A549 (cell line): ENCODE measurements around the gene MED26. TPM values are rescaled to one million over a fixed set of nuclear protein-coding genes. Genes with fewer than 3 reads are reported as not detected.
A peak's percentile ranks its signal among the peaks of the same experiment; 100 is the strongest.

Source experiments
- ATAC-seq, 2 experiments: fragments of 200-7000 bp in 1 of 2; fragments of >200 bp in 1 of 2; cut with Nextera tagmentation in 1 of 2; cut with Tn5 transposase in 1 of 2; 3 replicates each; pipeline versions ENCODE4 v1.8.0 to v1.9.1; 2018 to 2020; ENCODE audit warnings: mild to moderate bottlenecking in 1 of 2, moderate library complexity in 1 of 2
- CTCF ChIA-PET: fragments of 300-600 bp; sonication (Branson Sonifier 250); formaldehyde crosslinking; extraction: SDS; loops from one replicate; lab custom pipeline; 2021; ENCODE audit warnings: antibody characterized with exemption, inconsistent platforms; lab: Yijun Ruan, JAX
- POLR2A ChIA-PET: fragments of 350-600 bp; formaldehyde crosslinking; extraction: SDS; loops from one replicate; lab custom pipeline; 2021; ENCODE audit warnings: antibody characterized with exemption, inconsistent platforms; lab: Yijun Ruan, JAX
- DNase-seq, 2 experiments: peaks; one replicate each; pipeline versions ENCODE4 v3.0.0 to v3.0.0-alpha.2; 2011 to 2016; ENCODE audit warnings: low read depth in 1 of 2, low spot score in 1 of 2
- FAIRE-seq: peaks from 2 replicates; lab custom pipeline; 2011; peaks lifted over from hg19 to GRCh38; lab: Jason Lieb, UNC
- H3K27ac ChIP-seq, 2 experiments: fragments of >200 bp; sonication (Bioruptor Twin); formaldehyde crosslinking; 3 replicates each; pipeline ENCODE4 v1.5.1; 2016 to 2017
- H3K4me1 ChIP-seq: fragments of >200 bp; sonication (Bioruptor Twin); formaldehyde crosslinking; 3 replicates; pipeline ENCODE4 v1.6.1; 2016
- H3K4me2 ChIP-seq: fragments of >200 bp; sonication (Bioruptor Twin); formaldehyde crosslinking; 3 replicates; pipeline ENCODE4 v1.6.1; 2016
- H3K4me3 ChIP-seq: fragments of >200 bp; sonication (Bioruptor Twin); formaldehyde crosslinking; 3 replicates; pipeline ENCODE4 v1.5.1; 2016
- H3K9me3 ChIP-seq: fragments of >200 bp; sonication (Bioruptor Twin); formaldehyde crosslinking; 3 replicates; pipeline ENCODE4 v1.6.1; 2016
- BHLHE40 ChIP-seq: IDR thresholded peaks from 2 replicates; pipeline ENCODE4 v1.6.1; 2012; ENCODE audit warnings: low read depth, low read length, inconsistent platforms
- CBX2 ChIP-seq: fragments of 200-600 bp; sonication (generic); IDR thresholded peaks from 2 replicates; pipeline ENCODE4 v1.6.1; 2016; ENCODE audit warnings: low read depth, mild to moderate bottlenecking, borderline replicate concordance
- EHF ChIP-seq: fragments of 250-450 bp; sonication (Bioruptor Pico); IDR thresholded peaks from 2 replicates; pipeline ENCODE4 v1.5.0; 2020; ENCODE audit warnings: mild to moderate bottlenecking
- ELK1 ChIP-seq: fragments of 150-350 bp; IDR thresholded peaks from 2 replicates; pipeline ENCODE4 v1.6.1; 2014; ENCODE audit warnings: low read depth, mild to moderate bottlenecking, low read length
- ESRRA ChIP-seq: fragments of 150-350 bp; IDR thresholded peaks from 2 replicates; pipeline ENCODE4 v1.6.1; 2014; ENCODE audit warnings: mild to moderate bottlenecking, low read length, borderline replicate concordance
- FOSB ChIP-seq: fragments of 250-450 bp; sonication (Bioruptor Pico); IDR thresholded peaks from 2 replicates; pipeline ENCODE4 v1.5.0; 2020; ENCODE audit warnings: mild to moderate bottlenecking, moderate library complexity
- HDAC2 ChIP-seq: fragments of 200-600 bp; sonication (generic); IDR thresholded peaks from 2 replicates; pipeline ENCODE4 v1.6.1; 2016
- HES2 ChIP-seq: fragments of >200 bp; sonication (Bioruptor Twin); formaldehyde crosslinking; IDR thresholded peaks from 2 replicates; pipeline ENCODE4 v1.6.1; 2016
- HEYL ChIP-seq: fragments of 250-450 bp; sonication (Bioruptor Pico); IDR thresholded peaks from 2 replicates; pipeline ENCODE4 v1.8.0; 2021; ENCODE audit warnings: mild to moderate bottlenecking, moderate library complexity
- HMGXB4 ChIP-seq: fragments of 250-450 bp; sonication (Bioruptor Pico); IDR thresholded peaks from 2 replicates; pipeline ENCODE4 v1.5.0; 2021; ENCODE audit warnings: mild to moderate bottlenecking, moderate library complexity, borderline replicate concordance
- HOXA7 ChIP-seq: fragments of 250-450 bp; sonication (Bioruptor Pico); IDR thresholded peaks from 2 replicates; pipeline ENCODE4 v1.5.0; 2020; ENCODE audit warnings: mild to moderate bottlenecking, moderate library complexity
- JUN ChIP-seq, 2 experiments: fragments of >200 bp; sonication (Bioruptor Twin); formaldehyde crosslinking; IDR thresholded peaks; 2 replicates in 1 of 2; 3 replicates in 1 of 2; pipeline ENCODE4 v1.6.1; 2016 to 2017
- KDM1A ChIP-seq: fragments of 200-600 bp; sonication (generic); IDR thresholded peaks from 2 replicates; pipeline ENCODE4 v1.6.1; 2016; ENCODE audit warnings: low read depth, mild to moderate bottlenecking
- KDM5A ChIP-seq: fragments of 200-600 bp; sonication (generic); IDR thresholded peaks from 2 replicates; pipeline ENCODE4 v1.6.1; 2016; ENCODE audit warnings: antibody characterized with exemption, mild to moderate bottlenecking
- MAFK ChIP-seq: fragments of 450-650 bp; IDR thresholded peaks from 2 replicates; pipeline ENCODE4 v1.6.1; 2014; ENCODE audit not compliant: partially characterized antibody
- MAX ChIP-seq: IDR thresholded peaks from 2 replicates; pipeline ENCODE4 v1.6.1; 2012
- PBX3 ChIP-seq: IDR thresholded peaks from 2 replicates; pipeline ENCODE4 v1.6.1; 2012
- PHF8 ChIP-seq: fragments of 200-600 bp; sonication (generic); IDR thresholded peaks from 2 replicates; pipeline ENCODE4 v1.6.1; 2016; ENCODE audit warnings: low read depth, mild to moderate bottlenecking, antibody characterized with exemption, moderate library complexity, borderline replicate concordance
- POLR2A ChIP-seq: IDR thresholded peaks from 2 replicates; pipeline ENCODE4 v1.6.1; 2012; ENCODE audit warnings: mild to moderate bottlenecking, low read length
- REST ChIP-seq: fragments of 200-600 bp; sonication (generic); IDR thresholded peaks from 2 replicates; pipeline ENCODE4 v1.6.1; 2016; ENCODE audit warnings: antibody characterized with exemption, mild to moderate bottlenecking, moderate library complexity
- ZFP36 ChIP-seq: fragments of 450-650 bp; IDR thresholded peaks from 2 replicates; pipeline ENCODE4 v1.6.1; 2014; ENCODE audit warnings: borderline replicate concordance; ENCODE audit not compliant: partially characterized antibody
- ZNF302 ChIP-seq: fragments of 250-450 bp; sonication (Bioruptor Pico); IDR thresholded peaks from 2 replicates; pipeline ENCODE4 v1.9.0; 2021; ENCODE audit warnings: inconsistent platforms, mild to moderate bottlenecking, moderate library complexity
- WGBS: methylation state at CpG from one replicate; pipeline ENCODE4 v1.1.6; 2017; ENCODE audit errors: missing lambda C conversion rate; 5-methylcytosine and 5-hydroxymethylcytosine counted together
- polyA plus RNA-seq, 4 experiments: library from polyadenylated mRNA; depleted of rRNA in 3 of 4; stranded (reverse); fragments of >200 nt; fragmentation: RNase III in 1 of 4; extraction: RNeasy Plus Mini Kit Qiagen cat#74134 plus additional on column Dnase treatment in 1 of 4; gene quantifications; 2 replicates in 3 of 4; 3 replicates in 1 of 4; pipeline ENCODE4 v1.2.3, GENCODE V29; 2011 to 2017

Gene MED26
- polyA plus RNA-seq, 2 of the 4 experiments (the other 2 are of a cell fraction): 2.4 to 3.6 TPM

GRCh38 chr19:16542045-16542909 lies 85.7 kb downstream of the MED26 start, which contains the start of gene CHERP (continued):
- TF ChIP-seq REST: peak; percentile 46
- peak; percentile 73 for TF ChIP-seq POLR2A
- TF ChIP-seq ELK1: 0 out of 2 replicates have a peak, but pooled peaks have one; percentile 25
- TF ChIP-seq, all 56 proteins: peak for 10

GRCh38 chr19:16541526-16542044 lies 86.4 kb downstream of the MED26 start:
- TF ChIP-seq MAFK: no peak
- no peak for TF ChIP-seq HOXA7 (CRISPR knock-in tag)
- TF ChIP-seq EHF (CRISPR knock-in tag): no peak
- no peak for TF ChIP-seq KDM5A
- TF ChIP-seq JUN (IDR thresholded peaks at IDR 0.05): no peak
- no peak for TF ChIP-seq PBX3
- no peak for TF ChIP-seq HES2
- ATAC-seq (peak; percentile 9 to 15; a peak in 3 of 6 replicates), DNase-seq (no peak), FAIRE-seq (no peak)
- Histone ChIP-seq H3K4me3 (peak overlapping the region; percentile 82), H3K4me2 (peak overlapping the region; percentile 89), H3K9me3 (no peaks in the 10 kb centered on the region), H3K4me1 (peaks cover 12% of the 10 kb centered on the region), H3K27ac (peak overlapping the region; percentile 95 to 98)
- CTCF ChIA-PET: interaction anchor here (0.5 kb wide), 1 partner anchor 217 kb away, joined by 3 read pairs; no protein-coding TSS in a partner anchor
- 2% methylated on average over 19 of the region's 29 CpGs for WGBS
- POLR2A ChIA-PET: interaction anchor here (0.5 to 1.1 kb wide), 2 partner anchors 10 to 21 kb away, joined by 3 read pairs; no protein-coding TSS in a partner anchor

GRCh38 chr19:16540948-16541347 lies 87.1 kb downstream of the MED26 start:
- Histone ChIP-seq H3K4me3 (peak overlapping the region; percentile 82), H3K4me1 (peaks cover 12% of the 10 kb centered on the region), H3K9me3 (no peaks in the 10 kb centered on the region), H3K4me2 (peak overlapping the region; percentile 89), H3K27ac (peak overlapping the region in 1 of 2 experiments; percentile 98; a peak in 3 of 6 replicates)
- WGBS: 79% methylated on average over 12 of the region's 12 CpGs
- POLR2A ChIA-PET: no interaction called here
- no peak for TF ChIP-seq KDM1A
- TF ChIP-seq JUN (IDR thresholded peaks at IDR 0.05): no peak
- CTCF ChIA-PET: no interaction called here
- DNase-seq (no peak), FAIRE-seq (no peak), ATAC-seq (no peak)

- FAIRE-seq (no peak), ATAC-seq (no peak)
- ChIA-PET CTCF (interaction anchor here (0.8 to 1.5 kb wide), 2 partner anchors 11 to 31 kb away, joined by 3 to 5 read pairs; no protein-coding TSS in a partner anchor), POLR2A (no interaction called here)
- over 99% methylated on average over 13 of the region's 13 CpGs for WGBS
- no peak overlapping the region for H3K4me3 ChIP-seq
- H3K4me1 ChIP-seq: peaks cover 7% of the 10 kb centered on the region
- no peak for TF ChIP-seq PHF8
- TF ChIP-seq FOSB (CRISPR knock-in tag): no peak
- TF ChIP-seq MAX: no peak
- no peak for TF ChIP-seq ESRRA
- no peak for TF ChIP-seq BHLHE40
- no peak for TF ChIP-seq CBX2
- TF ChIP-seq HEYL (CRISPR knock-in tag): no peak
- no peak for TF ChIP-seq ZFP36
- no peak for TF ChIP-seq KDM5A
- no peak for TF ChIP-seq ZNF302 (CRISPR knock-in tag)
- no peak for TF ChIP-seq HDAC2
- TF ChIP-seq HMGXB4: no peak
- TF ChIP-seq, all 56 proteins: peak for 0
- Histone ChIP-seq H3K9me3 (no peaks in the 10 kb centered on the region), H3K4me2 (no peak overlapping the region), H3K27ac (no peak overlapping the region)
- DNase-seq: no peak
Observed at GRCh38 chr19:16537111-16537510, 90.9 kb downstream of the MED26 start.
